Measurements from ENCODE around the gene FURIN. TPM values are rescaled to one million over a fixed set of nuclear protein-coding genes. Genes with fewer than 3 reads are reported as not detected.
A peak's percentile ranks its signal among the peaks of the same experiment; 100 is the strongest.

FURIN gene
- polyA plus RNA-seq, 3 donors, result 6.5 to 47.3 (median 14.3) TPM

GRCh38 chr15:90860450-90860849 is 7.9 kb upstream of the FURIN start:
- H4K20me1 ChIP-seq (ENCODE audit: insufficient read depth, low read length), result no peaks in the 10 kb centered on the region
- H3K9ac ChIP-seq (ENCODE audit: insufficient read depth, low read length, poor library complexity, severe bottlenecking), result no peak overlapping the region
- H3K27me3 Mint-ChIP-seq (ENCODE audit: low read depth in 3 of 3), result peaks cover 0 to 8% (median 2%) of the 10 kb centered on the region in 3 donors
- H3K27me3 ChIP-seq (ENCODE audit: control insufficient read depth in 2 of 2, insufficient read depth in 2 of 2, low read length in 2 of 2), result no peaks in the 10 kb centered on the region
- H3K27ac ChIP-seq (ENCODE audit: low read depth in 1 of 2, low read length in 2 of 2), result peak overlapping the region in 1 of 2 donors; percentile 80
- no peaks in the 10 kb centered on the region for H3K79me2 ChIP-seq (ENCODE audit: insufficient read depth, low read length)
- H3K4me3 ChIP-seq (replicated peaks in 1 of 3; ENCODE audit: low read depth in 2 of 3, low read length in 3 of 3), result no peak overlapping the region
- peaks cover 58 to 71% of the 10 kb centered on the region in 2 donors for H3K4me1 ChIP-seq (ENCODE audit: control insufficient read depth in 1 of 2, insufficient read depth in 2 of 2, low read length in 2 of 2)
- H3K4me2 ChIP-seq (replicated peaks; ENCODE audit: extremely low read depth, low read length, poor library complexity, severe bottlenecking), result no peak overlapping the region
- no peak for DNase-seq
- peaks cover 0 to 5% of the 10 kb centered on the region in 2 donors for H3K36me3 Mint-ChIP-seq
- peaks cover 57% of the 10 kb centered on the region for H3K4me1 Mint-ChIP-seq
- H2AFZ ChIP-seq (ENCODE audit: insufficient read depth, low read depth, low read length, poor library complexity, severe bottlenecking), result no peak overlapping the region
- no peak overlapping the region for H3K4me3 Mint-ChIP-seq
- peaks cover 0 to 3% (median 0%) of the 10 kb centered on the region in 7 donors for H3K9me3 Mint-ChIP-seq
- no peak for TF ChIP-seq CTCF (IDR thresholded peaks at IDR 0.05)
- peak overlapping the region in 6 of 7 donors; percentile 71 to 94 (median 77) for H3K27ac Mint-ChIP-seq
- 69% methylated on average over 3 of the region's 7 CpGs for WGBS (ENCODE audit: insufficient coverage)
- H3K9me3 ChIP-seq (replicated peaks in 1 of 2; ENCODE audit: control insufficient read depth in 1 of 2, insufficient read depth in 1 of 2, low read length in 2 of 2), result no peaks in the 10 kb centered on the region
- intact Hi-C loops (cut with micrococcal nuclease), result loop anchor here in 1 of 2 donors (10.0 kb wide), 1 partner anchor 296 kb away; no protein-coding TSS in a partner anchor
- H3K36me3 ChIP-seq (replicated peaks in 1 of 2; ENCODE audit: control insufficient read depth in 1 of 2, insufficient read depth in 2 of 2, low read length in 2 of 2), result no peaks in the 10 kb centered on the region

- H3K27me3 ChIP-seq (ENCODE audit: control insufficient read depth in 2 of 2, insufficient read depth in 2 of 2, low read length in 2 of 2), result no peaks in the 10 kb centered on the region
- Mint-ChIP-seq H3K4me3 (no peak overlapping the region), H3K9me3 (peaks cover 0 to 3% (median 0%) of the 10 kb centered on the region in 7 donors), H3K36me3 (peaks cover 0 to 5% of the 10 kb centered on the region in 2 donors), H3K27ac (peak overlapping the region in 4 of 7 donors; percentile 50 to 94 (median 77)), H3K27me3 (ENCODE audit: low read depth in 3 of 3) (peaks cover 0 to 4% (median 0%) of the 10 kb centered on the region in 3 donors), H3K4me1 (peaks cover 60% of the 10 kb centered on the region)
- WGBS (ENCODE audit: insufficient coverage), result no CpG with 5 or more reads among the region's 14 CpGs
- H3K9ac ChIP-seq (ENCODE audit: insufficient read depth, low read length, poor library complexity, severe bottlenecking), result no peak overlapping the region
- H3K36me3 ChIP-seq (replicated peaks in 1 of 2; ENCODE audit: control insufficient read depth in 1 of 2, insufficient read depth in 2 of 2, low read length in 2 of 2), result no peaks in the 10 kb centered on the region
- H2AFZ ChIP-seq (ENCODE audit: insufficient read depth, low read depth, low read length, poor library complexity, severe bottlenecking), result no peak overlapping the region
- H4K20me1 ChIP-seq (ENCODE audit: insufficient read depth, low read length), result no peaks in the 10 kb centered on the region
- H3K4me3 ChIP-seq (replicated peaks in 1 of 3; ENCODE audit: low read depth in 2 of 3, low read length in 3 of 3), result no peak overlapping the region
- peak in 2 of 3 donors; percentile 49 to 51 for DNase-seq
- H3K4me1 ChIP-seq (ENCODE audit: control insufficient read depth in 1 of 2, insufficient read depth in 2 of 2, low read length in 2 of 2), result peaks cover 58 to 74% of the 10 kb centered on the region in 2 donors
- H3K27ac ChIP-seq (ENCODE audit: low read depth in 1 of 2, low read length in 2 of 2), result peak overlapping the region in 1 of 2 donors; percentile 80
- H3K79me2 ChIP-seq (ENCODE audit: insufficient read depth, low read length), result no peaks in the 10 kb centered on the region
- no peak overlapping the region for H3K4me2 ChIP-seq (replicated peaks; ENCODE audit: extremely low read depth, low read length, poor library complexity, severe bottlenecking)
- H3K9me3 ChIP-seq (replicated peaks in 1 of 2; ENCODE audit: control insufficient read depth in 1 of 2, insufficient read depth in 1 of 2, low read length in 2 of 2), result no peaks in the 10 kb centered on the region
- TF ChIP-seq CTCF (IDR thresholded peaks at IDR 0.05), result no peak
- intact Hi-C loops (cut with micrococcal nuclease), result loop anchor here in 1 of 2 donors (10.0 kb wide), 1 partner anchor 296 kb away; no protein-coding TSS in a partner anchor
These were observed 7.3 kb upstream of the FURIN start for GRCh38 chr15:90860942-90861675.
